Myocyte (in vitro differentiated cells): Measurements from ENCODE around the gene HSPA8. TPM values are rescaled to one million over a fixed set of nuclear protein-coding genes. Genes with fewer than 3 reads are reported as not detected.
A peak's percentile ranks its signal among the peaks of the same experiment; 100 is the strongest.
"Not testable (repeated sequence)": the region's sequence is repeated elsewhere in the genome, so short reads cannot be mapped to it uniquely, and the experiment has no call there.

ENCODE experiments used
- DNase-seq: peaks from one replicate; pipeline ENCODE4 v3.0.0-alpha.2; 2012; ENCODE audit warnings: low read depth
- polyA plus RNA-seq: library from polyadenylated mRNA; unstranded; fragments of >200 nt; gene quantifications from one replicate; pipeline ENCODE4 v1.2.1, GENCODE V29; 2012; ENCODE audit warnings: missing spikeins
- total RNA-seq: library from RNA; depleted of rRNA; stranded (reverse); fragments of >200 nt; gene quantifications from 2 replicates; pipeline ENCODE4 v1.2.3, GENCODE V29; 2014

The HSPA8 gene
- total RNA-seq, result 1,935 and 2,142 TPM in 2 replicates
- 1,481 TPM for polyA plus RNA-seq

DNA sequence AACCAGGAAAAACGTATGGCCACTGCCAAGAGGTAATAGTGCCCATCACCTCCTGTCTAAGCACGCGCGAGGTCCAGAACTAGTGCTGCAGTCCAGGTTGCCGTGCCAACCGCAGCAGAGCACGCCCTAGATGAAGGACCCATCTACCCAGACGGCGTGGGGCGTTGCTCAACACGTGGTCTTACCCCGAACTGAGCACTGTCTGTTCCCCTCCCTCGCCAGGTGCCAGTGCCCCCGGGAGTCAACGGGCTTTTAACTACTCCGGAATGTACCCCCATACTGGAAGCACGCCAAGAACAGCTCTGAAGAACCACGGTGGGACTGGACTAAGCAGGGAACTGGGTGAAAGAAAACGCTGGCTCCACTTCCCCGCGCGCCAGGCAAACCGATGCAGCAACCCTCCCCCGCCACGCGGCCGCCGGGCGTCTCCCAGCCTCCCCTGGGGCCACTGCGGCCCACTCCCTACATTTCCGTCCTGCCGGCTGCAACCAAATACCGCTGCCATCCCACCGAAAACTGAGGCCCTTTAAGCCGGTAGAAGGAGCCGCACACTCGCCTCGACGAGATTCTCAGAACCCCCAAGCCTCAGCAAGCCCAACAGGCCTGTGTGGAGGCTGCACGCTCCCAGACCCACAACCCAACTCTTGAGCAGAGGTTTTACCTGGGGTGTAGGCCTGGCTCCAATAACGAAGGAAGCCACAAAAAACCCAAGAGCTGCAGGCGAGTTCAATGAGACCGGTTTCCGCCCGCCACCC lies at the start of gene HSPA8:
HSPA8 (minus strand) TSS at position 734 of the 755 bp plus-strand sequence. CDS start 812 bp downstream, outside the sequence.
- peak; percentile 60 for DNase-seq

DNA sequence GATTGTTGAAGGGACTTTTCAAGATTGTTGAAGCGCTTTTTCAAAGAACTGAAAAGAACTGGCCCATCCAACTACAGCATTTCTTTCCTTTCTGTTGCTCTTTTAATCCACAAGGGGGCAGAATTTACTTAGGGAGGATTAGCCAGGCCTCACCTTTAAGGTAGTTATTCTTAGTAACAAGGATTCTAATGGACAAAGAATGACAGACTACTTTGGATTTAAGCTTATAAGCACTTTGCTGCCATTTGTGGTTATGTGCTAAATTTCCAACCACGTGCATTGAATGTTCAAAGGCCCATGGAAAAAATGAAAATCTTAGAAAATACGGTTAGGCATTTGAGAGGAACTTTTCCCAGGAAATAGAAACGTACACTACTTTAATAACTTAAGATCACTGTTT lies 49.5 kb upstream of the HSPA8 start:
- peak; percentile 49 for DNase-seq

DNA sequence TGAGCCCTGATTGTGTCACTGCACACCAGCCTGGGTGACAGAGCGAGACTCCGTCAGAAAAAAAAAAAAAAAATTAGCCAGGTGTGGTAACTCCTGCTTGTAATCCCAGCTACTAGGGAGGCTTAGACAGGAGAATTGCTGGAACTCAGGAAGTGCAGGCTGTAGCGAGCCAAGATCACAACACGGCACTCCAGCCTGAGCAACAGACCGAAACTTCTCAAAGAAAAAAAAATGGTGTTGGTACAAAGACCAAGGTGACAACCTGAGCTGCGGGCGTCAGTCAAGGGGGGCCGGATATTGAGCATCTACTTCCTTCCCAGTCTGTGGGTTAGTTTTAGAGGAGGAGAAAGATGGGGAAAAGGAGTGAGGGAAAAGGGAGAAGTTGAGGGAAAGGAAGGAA lies 48.5 kb upstream of the HSPA8 start:
- no peak for DNase-seq

DNA sequence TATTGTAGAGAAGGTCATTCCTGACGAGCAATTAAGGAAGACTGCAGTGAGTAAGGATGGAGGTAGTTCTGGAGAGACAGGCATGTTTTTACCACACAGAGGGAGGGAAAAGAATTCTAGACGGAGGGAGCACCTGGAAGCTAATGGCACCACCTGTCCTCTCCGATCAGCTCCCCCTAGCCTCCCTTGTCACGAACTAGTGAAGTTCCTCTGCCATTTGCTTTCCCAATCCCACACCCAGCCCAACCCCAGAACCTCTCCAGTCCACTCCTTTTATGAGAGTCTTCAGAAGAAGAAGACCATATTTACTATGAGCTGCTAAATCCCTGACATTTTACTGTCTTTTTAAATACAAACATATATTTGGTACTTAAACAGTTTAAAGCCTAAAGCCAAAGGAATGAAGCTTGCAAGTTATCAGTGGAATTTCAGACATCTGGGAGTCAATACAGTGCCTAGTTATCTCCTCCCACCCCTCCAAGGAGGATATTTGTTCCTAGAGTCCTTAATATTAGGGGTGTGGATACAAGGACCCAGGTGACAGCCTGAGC lies 46.1 kb upstream of the HSPA8 start:
- no peak for DNase-seq

DNA sequence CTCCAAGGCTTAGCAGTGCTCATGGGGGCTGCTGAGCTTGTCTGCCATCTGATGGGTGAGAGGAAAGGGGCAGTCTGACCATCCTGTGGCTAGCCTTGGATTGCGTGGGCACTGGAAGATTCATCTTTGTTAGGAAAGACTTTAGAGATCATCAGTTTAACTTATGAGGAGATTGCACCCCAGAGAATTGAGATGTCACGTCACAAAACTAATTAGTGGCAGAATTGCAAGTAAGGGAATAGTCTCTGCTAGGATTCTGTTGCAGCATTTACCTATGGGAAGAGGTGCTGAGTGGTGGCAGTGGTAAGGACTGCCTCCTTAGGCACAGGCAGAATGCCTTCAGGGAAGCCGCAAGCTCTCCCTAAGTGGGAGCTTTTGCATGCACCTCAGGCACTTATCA lies 42.8 kb upstream of the HSPA8 start:
- DNase-seq, result no peak

DNA sequence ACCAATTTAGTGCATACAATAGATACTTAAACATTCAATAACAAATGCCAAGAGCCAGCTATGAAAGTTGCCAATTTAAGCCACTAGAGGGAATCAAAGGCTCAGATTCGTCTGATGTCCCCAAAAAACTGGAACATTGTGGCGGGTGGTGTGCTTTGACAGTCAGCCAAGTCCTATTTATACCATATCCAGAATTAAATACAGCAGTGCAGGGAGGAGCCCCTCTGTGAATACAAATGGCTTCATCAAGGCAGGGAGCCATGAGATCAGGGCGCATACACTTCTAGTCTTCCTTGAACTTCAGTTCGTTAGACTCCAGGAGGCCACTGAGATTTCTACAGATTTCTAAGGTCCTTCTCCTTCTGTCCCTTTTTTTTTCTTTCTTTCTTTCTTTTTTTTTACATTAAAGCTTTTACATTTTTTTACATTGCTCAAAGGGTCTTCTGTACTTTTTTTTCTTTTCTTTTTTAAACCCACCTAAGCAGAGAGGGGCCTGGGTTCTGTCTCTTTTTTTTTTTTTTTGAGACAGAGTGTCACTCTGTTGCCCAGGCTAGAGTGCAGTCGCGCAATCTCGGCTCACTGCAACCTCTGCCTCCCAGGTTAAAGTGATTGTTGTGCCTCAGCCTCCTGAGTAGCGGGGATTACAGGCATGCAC lies 41.5 kb upstream of the HSPA8 start:
- DNase-seq, result peak; percentile 88

DNA sequence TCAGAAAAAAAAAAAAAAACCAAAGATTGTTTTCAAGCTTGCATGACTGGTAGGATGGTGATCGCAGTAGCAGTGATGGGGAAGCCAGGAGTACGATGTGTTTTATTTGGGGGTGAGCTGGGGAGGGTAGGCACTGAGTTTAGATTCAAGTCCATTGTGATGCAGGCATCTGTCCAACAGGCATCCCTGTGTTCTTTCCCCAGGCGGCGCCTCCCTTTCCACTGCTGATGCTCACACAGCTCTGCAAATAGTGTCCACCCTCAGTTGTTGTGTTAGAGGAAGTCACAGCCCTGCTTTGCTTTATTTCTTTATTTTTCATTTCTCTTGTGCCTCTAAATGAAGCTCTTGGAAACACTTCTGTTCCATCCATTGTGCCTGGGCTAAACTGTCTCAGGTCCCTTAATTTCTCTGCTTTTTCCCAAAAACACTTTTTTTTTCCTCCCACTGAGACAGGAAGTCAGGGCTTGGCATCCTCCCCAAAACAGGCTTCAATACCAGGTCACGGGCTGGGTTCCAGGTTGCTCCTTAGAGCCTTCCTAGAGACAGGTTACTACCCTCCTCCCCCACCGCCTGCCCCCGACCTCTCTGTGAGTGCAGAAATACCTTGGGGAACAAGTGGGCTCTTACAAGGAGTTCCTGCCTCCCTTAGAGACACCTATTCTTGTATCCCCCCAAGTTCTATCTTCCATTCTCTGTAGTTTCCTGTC lies 38.6 kb upstream of the HSPA8 start:
- no peak for DNase-seq

DNA sequence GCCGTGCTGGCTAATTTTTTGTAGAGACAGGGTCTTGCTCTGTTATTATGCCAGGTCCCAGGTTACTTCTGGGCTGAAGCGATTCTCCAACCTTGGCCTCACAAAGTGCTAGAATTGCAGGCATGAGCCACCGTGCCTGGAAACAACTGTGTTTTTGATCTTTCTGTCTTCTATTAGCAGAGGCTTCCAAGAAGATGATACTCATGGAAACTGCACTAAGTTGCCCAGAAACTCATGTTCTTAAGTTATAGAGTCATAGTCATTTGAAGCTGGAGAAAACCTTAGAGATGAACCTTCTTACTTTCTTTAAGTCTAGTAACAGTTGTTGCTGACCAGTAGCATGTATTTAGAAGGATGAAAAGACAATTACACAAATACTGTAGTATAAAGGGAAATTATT lies 37.1 kb upstream of the HSPA8 start:
- DNase-seq, result no peak

DNA sequence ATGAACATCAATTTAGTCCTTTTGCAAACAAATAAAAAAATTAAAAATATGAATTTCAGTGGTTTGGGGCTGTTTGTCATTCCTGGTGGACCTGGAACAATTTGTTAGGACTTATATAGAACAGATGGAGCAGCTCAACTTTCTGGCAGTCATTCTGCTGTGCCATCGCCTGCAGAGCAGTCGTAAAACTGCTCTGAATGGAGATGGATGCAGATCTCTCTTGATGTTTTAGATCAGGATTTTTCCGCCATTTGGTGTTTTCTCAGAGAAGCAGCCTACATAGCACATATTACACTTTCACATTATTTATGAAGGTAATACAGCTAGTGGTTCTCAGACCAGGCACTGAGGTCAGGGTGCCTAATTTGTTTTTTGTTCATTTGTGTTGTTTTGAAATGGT lies 31.8 kb upstream of the HSPA8 start:
- DNase-seq, result no peak

DNA sequence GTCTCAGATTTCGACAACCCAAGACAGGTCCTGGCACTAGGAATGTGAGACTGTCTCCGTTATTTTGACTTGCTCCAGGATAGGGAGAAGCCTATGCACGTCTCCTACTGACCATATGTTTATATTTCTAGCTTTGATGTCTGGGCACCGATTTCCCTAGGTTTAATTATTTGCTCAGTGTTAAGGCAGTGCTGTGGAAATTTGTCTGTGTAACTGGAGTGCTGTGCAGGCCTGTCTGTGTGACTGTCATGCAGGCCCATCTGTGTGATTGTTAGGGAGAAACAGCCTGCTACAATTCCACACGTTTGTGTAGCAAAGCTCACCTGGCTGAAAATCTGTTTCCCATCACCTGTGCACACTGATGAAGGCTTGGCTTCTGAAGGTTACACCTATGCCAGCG lies 29.6 kb upstream of the HSPA8 start:
- no peak for DNase-seq

DNA sequence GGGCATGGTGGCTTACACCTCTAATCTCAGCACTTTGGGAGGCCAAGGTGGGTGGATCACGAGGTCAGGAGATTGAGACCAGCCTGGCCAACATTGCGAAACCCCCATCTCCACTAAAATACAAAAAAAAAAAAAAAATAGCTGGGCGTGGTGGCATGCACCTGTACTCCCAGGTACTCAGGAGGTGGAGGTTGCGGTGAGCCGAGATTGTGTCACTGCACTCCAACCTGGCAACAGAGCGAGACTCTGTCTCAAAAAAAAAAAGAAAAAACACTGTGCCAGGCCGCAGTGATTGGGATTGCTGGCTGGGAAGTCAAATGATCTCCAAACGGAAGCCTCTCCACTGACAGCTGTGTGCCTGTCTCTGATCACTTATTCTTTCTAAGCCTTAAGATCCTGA lies 28.2 kb upstream of the HSPA8 start:
- DNase-seq, result not testable (repeated sequence)

DNA sequence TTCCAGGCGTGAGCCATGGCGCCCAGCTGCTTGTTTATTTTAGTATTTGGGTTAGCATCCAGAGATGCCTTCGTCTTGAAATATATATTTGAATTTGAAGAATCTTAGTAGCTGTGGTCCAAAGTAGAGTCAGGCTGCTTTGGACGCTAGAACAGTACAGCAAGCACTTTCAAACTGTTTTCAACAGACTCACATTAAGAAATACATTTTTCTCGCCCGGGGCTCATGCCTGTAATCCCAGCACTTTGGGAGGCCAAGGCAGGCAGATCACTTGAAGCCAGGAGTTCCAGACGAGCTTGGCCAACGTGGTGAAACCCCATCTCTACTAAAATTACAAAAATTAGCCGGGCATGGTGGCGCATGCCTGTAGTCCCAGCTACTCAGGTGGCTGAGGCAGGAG lies 27.0 kb upstream of the HSPA8 start:
- DNase-seq, result not testable (repeated sequence)

DNA sequence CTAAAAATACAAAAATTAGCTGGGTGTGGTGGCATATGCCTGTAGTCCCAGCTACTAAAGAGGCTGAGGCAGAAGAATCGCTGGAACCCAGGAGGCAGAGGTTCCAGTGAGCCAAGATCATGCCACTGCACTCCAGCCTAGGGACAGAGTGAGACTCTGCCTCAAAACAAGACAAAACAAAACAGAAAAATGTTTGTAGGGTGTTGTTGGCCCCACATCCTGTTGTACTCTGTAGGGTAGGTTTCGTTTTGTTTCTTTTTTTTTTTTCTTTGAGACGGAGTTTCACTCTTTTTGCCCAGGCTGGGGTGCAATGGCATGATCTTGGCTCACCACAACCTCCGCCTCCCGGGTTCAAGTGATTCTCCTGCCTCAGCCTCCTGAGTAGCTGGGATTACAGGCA lies 25.7 kb upstream of the HSPA8 start:
- DNase-seq, result not testable (repeated sequence)

DNA sequence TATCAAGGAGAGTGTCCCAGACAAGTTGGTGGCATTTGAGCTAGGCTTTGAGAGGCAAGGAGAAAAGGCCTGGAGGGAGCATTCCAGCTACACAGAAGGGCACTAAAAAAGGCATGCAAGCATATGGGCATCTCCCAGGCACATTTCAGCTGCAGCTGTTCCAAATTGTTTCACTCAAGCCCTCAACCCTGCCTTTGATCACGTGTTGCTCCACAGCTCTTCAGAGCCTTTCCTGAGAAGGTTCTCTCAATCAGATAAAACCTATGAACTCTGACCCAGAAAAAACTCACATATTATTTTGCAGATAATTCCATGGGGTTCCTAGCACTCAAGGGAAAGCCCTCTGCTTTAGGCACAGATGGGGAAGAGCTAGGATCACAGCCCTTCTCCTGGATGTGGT lies 24.4 kb upstream of the HSPA8 start:
- peak; percentile 93 for DNase-seq

DNA sequence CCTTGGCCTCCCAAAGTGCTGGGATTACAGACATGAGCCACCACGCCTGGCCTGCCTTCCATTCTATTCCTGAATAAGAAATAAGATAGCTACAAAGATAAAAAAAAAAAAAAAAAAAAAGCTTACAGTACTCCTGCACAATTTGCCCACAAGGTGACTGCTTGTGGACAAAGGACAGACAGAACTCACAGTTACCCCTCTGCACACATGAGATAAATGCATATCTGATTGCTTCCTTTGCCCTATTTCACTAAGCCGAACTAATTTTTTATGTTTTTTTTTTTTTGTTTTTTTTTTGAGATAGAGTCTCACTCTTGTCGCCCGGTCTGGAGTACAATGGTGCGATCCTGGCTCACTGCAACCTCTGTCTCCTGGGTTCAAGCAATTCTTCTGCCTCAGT lies 23.6 kb upstream of the HSPA8 start:
- DNase-seq, result no peak

DNA sequence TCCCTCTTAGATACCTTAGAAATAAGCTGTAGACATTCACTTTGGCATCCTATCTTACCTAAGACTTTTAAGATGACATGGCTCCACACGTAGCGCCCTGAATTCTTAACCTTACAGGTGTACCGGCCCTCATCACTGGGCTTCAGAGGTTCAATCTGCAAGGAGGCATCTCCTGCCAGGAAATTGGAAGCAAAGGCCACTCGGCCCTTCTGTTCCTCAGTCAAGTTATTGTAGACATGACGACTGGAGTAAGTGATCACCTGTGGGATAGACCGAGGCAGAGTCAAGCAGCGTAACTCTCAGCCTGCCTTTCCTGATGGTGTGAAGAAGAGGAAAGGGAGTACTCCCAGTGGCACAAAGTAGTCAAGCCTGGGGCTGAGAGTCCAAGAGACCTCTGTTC lies 22.5 kb upstream of the HSPA8 start:
- DNase-seq, result no peak

DNA sequence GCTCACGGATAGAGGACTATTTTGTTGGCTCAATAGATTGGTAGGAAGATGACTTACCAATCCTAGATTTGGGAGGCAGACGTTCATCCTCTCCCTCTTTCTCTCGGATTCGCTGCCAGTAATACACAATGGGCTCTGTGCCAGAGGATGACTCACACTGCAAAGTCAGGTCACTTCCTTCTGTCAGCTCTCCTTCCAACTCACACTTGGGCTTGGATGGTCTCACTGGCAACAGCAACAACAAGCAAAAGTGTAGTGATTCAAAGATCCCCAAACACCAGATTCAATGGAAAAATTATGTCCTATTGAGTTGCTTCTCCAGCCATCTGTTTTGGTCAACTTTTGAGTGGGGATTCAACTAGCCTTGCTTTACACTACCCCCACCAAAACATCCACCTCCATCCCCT lies 21.7 kb upstream of the HSPA8 start:
- peak; percentile 93 for DNase-seq

DNA sequence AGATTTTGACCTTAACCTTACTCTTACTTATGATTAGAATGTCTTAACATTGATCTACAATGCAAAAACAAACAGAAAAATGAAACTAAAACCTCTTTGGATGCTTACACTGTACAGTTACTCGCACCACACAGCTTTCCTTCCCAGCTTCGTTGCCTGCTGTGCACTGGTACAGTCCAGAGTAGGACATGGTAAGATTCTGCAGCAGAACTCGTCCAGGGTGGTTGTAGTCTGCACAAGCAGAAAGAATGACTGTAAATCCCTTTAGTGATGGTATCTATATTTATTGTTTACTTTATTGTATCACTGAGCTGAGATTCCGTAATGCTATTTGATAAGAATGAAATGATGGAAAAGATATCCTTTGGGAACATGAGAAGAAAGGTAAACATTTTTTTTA lies 21.0 kb upstream of the HSPA8 start:
- DNase-seq, result no peak

DNA sequence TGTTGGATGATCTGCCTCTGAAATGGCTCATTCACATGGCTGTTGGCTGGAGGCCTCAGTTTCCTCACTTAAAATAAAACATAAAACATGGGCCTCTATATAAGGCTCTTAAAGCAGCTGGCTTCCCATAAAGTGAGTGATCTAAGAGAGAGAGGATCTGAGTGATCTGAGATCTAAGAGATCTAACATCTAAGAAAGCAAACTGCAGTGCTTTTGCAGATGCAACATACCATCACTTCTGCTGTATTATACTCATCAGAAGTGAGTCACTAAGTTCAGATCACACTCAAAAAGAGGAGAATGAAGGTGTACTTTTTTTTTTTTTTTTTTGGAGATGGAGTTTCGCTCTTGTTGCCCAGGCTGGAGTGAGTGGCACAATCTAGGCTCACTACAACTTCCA lies 18.1 kb upstream of the HSPA8 start:
- no peak for DNase-seq

DNA sequence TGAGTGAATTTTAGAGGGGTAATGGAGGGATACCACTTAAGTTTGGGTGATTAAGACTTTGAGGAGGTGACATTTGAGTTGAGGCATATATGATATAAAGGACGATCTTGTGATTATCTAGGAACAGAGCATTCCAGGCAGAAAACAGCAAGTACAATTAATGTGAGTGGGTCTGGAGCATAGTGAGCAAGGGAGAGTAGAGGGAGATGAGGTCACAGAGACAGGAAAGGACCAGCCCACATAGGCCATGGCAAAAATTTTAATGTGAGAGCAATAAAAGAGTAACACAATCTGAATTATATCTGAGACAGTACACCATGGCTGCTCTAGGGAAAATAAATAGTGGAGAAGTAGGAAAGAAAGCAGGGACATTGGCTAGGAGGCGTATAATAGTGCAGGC lies 14.5 kb upstream of the HSPA8 start:
- DNase-seq, result no peak

DNA sequence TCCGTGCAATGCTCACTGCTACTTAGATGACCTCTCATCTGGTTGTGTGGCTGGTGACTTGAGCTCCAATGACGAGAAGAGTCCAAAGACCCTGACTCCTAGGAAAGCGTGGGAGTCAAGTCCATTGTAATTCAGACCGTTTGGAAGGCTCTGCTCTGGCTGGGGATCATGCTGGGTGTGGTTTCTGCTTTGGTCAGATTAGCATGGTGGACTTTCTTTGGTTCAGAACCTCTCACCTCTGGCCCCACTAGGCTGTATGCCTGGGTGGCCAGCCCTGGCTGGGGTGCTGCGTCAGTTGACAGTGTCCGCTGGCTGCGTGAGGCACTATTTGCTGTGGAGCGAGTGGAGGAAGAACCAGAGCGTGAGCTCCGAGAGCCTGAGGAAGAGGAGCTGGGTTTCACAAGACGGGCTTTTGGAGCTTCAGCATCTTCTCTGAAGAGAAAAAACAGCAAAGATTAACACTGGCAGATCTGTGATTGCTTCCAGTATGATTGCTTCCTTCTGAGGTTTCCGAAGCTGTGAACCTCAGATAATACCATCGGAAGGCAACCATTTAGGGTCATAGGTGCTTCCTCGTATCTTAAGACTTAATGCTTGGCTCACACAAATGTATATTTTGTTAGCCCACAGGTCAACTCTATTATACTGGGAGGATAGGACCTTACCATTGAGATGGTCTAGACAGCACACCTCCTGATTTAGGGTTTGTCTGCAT lies 11.6 kb upstream of the HSPA8 start:
- DNase-seq, result no peak
